ENCODE data around the gene TSKU. TPM values are rescaled to one million over a fixed set of nuclear protein-coding genes. Genes with fewer than 3 reads are reported as not detected.
"Not testable (repeated sequence)": the region's sequence is repeated elsewhere in the genome, so short reads cannot be mapped to it uniquely, and the experiment has no call there.

Gene TSKU
- total RNA-seq, 1 donor from 2014 or later: 57.9 TPM

DNA sequence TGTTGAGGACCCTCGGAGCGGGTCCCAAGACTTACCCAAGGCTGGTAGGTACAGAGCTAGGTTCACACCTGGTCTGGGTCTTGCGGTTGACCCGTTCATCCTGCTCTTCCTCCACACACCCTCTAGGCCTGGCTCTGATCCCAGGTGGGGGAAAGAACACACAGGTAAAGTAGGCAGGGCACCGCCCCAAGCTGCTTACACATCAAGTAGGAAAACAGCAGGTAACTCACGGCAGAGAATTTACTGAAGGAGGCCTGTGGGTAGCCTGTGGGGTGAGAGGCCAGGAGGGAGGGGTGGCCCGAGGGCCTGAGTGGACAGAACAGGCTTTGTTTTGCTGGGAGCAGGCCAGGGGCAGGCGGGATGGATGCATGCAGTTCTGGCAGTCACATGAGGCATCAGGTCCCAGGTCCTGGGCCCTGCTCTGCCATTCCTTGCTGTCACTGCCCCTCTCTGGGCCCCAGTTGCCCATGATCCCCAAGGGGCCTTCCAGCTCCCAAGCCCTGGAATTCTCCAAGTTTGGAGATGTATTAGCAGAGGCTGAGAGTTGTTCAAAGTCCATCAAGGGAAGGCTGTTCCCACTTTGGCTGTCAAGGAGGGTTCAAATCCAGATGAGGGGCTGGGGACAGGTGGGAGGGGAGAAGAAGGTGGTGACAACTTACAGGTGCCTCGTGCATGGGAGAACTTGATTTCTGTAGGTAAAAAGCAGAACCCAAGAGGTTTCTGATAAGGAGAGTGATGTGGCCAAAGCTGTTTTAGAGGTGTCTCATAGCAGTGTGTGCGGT is 5.7 kb downstream of the TSKU start:
- peaks cover 99% of the 10 kb centered on the region for H3K79me2 ChIP-seq (ENCODE audit: insufficient read depth, low read length)
- no peak overlapping the region for H3K4me2 ChIP-seq (ENCODE audit: low read length)
- no peak overlapping the region for H3K9ac ChIP-seq (ENCODE audit: low read length)
- no peak overlapping the region for H3K4me3 Mint-ChIP-seq (ENCODE audit: unreplicated experiment)
- peaks cover 61% of the 10 kb centered on the region for H3K4me1 Mint-ChIP-seq (ENCODE audit: low read depth, unreplicated experiment)
- H4K20me1 ChIP-seq (ENCODE audit: insufficient read depth, low read length): peaks cover 94% of the 10 kb centered on the region
- no peaks in the 10 kb centered on the region for H3K27me3 Mint-ChIP-seq (ENCODE audit: low read depth, unreplicated experiment)
- peak overlapping the region; percentile 41 for H3K27ac Mint-ChIP-seq (ENCODE audit: unreplicated experiment)
- H3K36me3 Mint-ChIP-seq (ENCODE audit: low read depth, unreplicated experiment): peaks cover 36% of the 10 kb centered on the region
- H3K27me3 ChIP-seq (ENCODE audit: insufficient read depth, low read length): no peaks in the 10 kb centered on the region
- peaks cover 2% of the 10 kb centered on the region for H3K9me3 ChIP-seq (ENCODE audit: insufficient read depth, low read depth, low read length)
- no peaks in the 10 kb centered on the region for H3K36me3 ChIP-seq (ENCODE audit: insufficient read depth, low read length)
- no peak overlapping the region for H3K27ac ChIP-seq (ENCODE audit: low read depth, low read length)
- peaks cover 13% of the 10 kb centered on the region for H3K9me3 Mint-ChIP-seq (ENCODE audit: unreplicated experiment)
- TF ChIP-seq CTCF (IDR thresholded peaks at IDR 0.05; ENCODE audit: insufficient read depth, low read depth, low read length) (no peak), EZH2 (IDR thresholded peaks at IDR 0.05; ENCODE audit: insufficient read depth, low read length) (no peak)
- FAIRE-seq (no peak), DNase-seq (ENCODE audit: low read depth) (no peak)
- H3K4me1 ChIP-seq (ENCODE audit: insufficient read depth, low read length): peaks cover 30% of the 10 kb centered on the region
- H2AFZ ChIP-seq (ENCODE audit: low read depth, low read length): no peak overlapping the region
- no peak overlapping the region for H3K4me3 ChIP-seq (ENCODE audit: insufficient read depth, low read depth, low read length)

DNA sequence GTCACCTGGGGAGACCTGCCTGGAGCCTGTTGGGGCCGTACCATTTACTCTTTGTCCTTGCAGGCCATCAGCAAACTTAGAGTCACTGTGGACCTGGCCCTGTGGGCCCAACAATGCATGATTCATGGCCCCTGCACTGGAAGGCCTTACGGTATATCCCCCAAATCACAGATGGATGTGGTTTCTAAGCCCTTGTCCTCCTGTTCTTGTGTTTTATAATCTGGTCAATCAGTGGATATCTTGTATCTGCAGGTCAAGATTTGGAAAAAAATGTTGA is 6.2 kb downstream of the TSKU start:
- peaks cover 34% of the 10 kb centered on the region for H3K4me1 ChIP-seq (ENCODE audit: insufficient read depth, low read length)
- H3K9me3 ChIP-seq (ENCODE audit: insufficient read depth, low read depth, low read length): peaks cover 2% of the 10 kb centered on the region
- H3K36me3 ChIP-seq (ENCODE audit: insufficient read depth, low read length): no peaks in the 10 kb centered on the region
- Mint-ChIP-seq H3K9me3 (ENCODE audit: unreplicated experiment) (peaks cover 13% of the 10 kb centered on the region), H3K36me3 (ENCODE audit: low read depth, unreplicated experiment) (peaks cover 36% of the 10 kb centered on the region), H3K27me3 (ENCODE audit: low read depth, unreplicated experiment) (no peaks in the 10 kb centered on the region), H3K4me1 (ENCODE audit: low read depth, unreplicated experiment) (peaks cover 66% of the 10 kb centered on the region), H3K27ac (ENCODE audit: unreplicated experiment) (peak overlapping the region; percentile 41), H3K4me3 (ENCODE audit: unreplicated experiment) (no peak overlapping the region)
- DNase-seq (ENCODE audit: low read depth): no peak
- H4K20me1 ChIP-seq (ENCODE audit: insufficient read depth, low read length): peaks cover 99% of the 10 kb centered on the region
- no peaks in the 10 kb centered on the region for H3K27me3 ChIP-seq (ENCODE audit: insufficient read depth, low read length)
- H3K4me2 ChIP-seq (ENCODE audit: low read length): no peak overlapping the region
- no peak overlapping the region for H3K27ac ChIP-seq (ENCODE audit: low read depth, low read length)
- no peak overlapping the region for H2AFZ ChIP-seq (ENCODE audit: low read depth, low read length)
- H3K9ac ChIP-seq (ENCODE audit: low read length): no peak overlapping the region
- TF ChIP-seq CTCF (IDR thresholded peaks at IDR 0.05; ENCODE audit: insufficient read depth, low read depth, low read length) (no peak), EZH2 (IDR thresholded peaks at IDR 0.05; ENCODE audit: insufficient read depth, low read length) (no peak)
- FAIRE-seq: no peak
- H3K79me2 ChIP-seq (ENCODE audit: insufficient read depth, low read length): peaks cover 99% of the 10 kb centered on the region
- H3K4me3 ChIP-seq (ENCODE audit: insufficient read depth, low read depth, low read length): no peak overlapping the region

DNA sequence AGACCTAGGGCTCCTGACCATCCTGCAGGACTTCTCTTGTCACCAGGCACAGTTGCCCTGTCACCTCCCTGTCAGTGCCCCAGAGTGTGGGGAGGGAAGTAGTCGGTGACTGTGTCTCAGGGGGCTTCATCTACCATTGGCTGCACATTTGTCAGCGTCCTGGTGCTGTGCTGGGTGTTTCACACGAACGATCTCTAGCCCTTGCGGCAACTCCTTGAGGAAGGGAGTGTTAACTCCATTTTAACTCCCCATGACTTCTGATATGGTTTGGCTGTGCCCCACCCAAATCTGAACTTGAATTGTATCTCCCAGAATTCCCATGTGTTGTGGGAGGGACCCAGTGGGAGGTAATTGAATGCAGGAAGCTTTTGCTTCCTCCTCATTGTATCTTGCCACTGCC is 7.1 kb downstream of the TSKU start:
- no peak overlapping the region for H3K9ac ChIP-seq (ENCODE audit: low read length)
- no peak for TF ChIP-seq EZH2 (IDR thresholded peaks at IDR 0.05; ENCODE audit: insufficient read depth, low read length)
- no peak for TF ChIP-seq CTCF (IDR thresholded peaks at IDR 0.05; ENCODE audit: insufficient read depth, low read depth, low read length)
- peaks cover 99% of the 10 kb centered on the region for H3K79me2 ChIP-seq (ENCODE audit: insufficient read depth, low read length)
- no peak for DNase-seq (ENCODE audit: low read depth)
- no peaks in the 10 kb centered on the region for H3K36me3 ChIP-seq (ENCODE audit: insufficient read depth, low read length)
- no peak overlapping the region for H3K27ac Mint-ChIP-seq (ENCODE audit: unreplicated experiment)
- H3K9me3 ChIP-seq (ENCODE audit: insufficient read depth, low read depth, low read length): peaks cover 2% of the 10 kb centered on the region
- H3K4me1 Mint-ChIP-seq (ENCODE audit: low read depth, unreplicated experiment): peaks cover 64% of the 10 kb centered on the region
- H3K27ac ChIP-seq (ENCODE audit: low read depth, low read length): no peak overlapping the region
- H3K36me3 Mint-ChIP-seq (ENCODE audit: low read depth, unreplicated experiment): peaks cover 36% of the 10 kb centered on the region
- peaks cover 100% of the 10 kb centered on the region for H4K20me1 ChIP-seq (ENCODE audit: insufficient read depth, low read length)
- peaks cover 13% of the 10 kb centered on the region for H3K9me3 Mint-ChIP-seq (ENCODE audit: unreplicated experiment)
- no peak overlapping the region for H3K4me3 Mint-ChIP-seq (ENCODE audit: unreplicated experiment)
- no peaks in the 10 kb centered on the region for H3K27me3 Mint-ChIP-seq (ENCODE audit: low read depth, unreplicated experiment)
- H3K4me2 ChIP-seq (ENCODE audit: low read length): no peak overlapping the region
- H3K4me3 ChIP-seq (ENCODE audit: insufficient read depth, low read depth, low read length): no peak overlapping the region
- no peak overlapping the region for H2AFZ ChIP-seq (ENCODE audit: low read depth, low read length)
- peaks cover 25% of the 10 kb centered on the region for H3K4me1 ChIP-seq (ENCODE audit: insufficient read depth, low read length)
- FAIRE-seq: no peak
- H3K27me3 ChIP-seq (ENCODE audit: insufficient read depth, low read length): no peaks in the 10 kb centered on the region

DNA sequence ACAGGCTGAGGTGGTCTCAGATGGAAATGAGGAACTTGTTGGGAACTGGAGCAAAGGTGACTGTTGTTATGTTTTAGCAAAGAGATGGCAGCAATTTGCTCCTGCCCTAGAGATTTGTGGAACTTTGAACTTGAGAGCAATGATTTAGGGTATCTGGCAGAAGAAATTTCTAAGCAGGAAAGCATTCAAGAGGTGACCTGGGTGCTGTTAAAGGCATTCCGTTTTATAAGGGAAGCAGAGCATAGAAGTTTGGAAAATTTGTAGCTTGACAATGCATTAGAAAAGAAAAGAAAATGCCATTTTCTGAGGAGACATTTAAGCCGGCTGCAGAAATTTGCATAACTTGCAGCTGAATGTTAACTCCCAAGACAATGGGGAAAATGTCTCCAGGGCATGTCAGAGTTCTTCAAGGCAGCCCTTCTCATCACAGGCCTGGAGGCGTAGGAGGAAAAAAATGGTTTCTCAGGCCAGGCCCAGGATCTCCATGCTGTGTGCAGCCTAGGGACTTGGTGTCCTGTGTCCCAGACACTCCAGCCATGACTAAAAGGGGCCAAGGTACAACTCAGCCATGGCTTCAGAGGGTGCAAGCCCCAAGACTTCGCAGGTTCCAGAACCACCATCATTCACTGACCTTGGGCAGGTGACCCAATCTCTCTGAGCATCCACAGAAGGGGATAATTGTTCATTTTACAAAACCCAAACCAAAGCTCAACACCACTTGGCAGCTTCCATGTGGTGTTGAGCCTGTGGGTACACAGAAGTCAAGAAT is 8.0 kb downstream of the TSKU start:
- not testable (repeated sequence) for H3K27me3 Mint-ChIP-seq (ENCODE audit: low read depth, unreplicated experiment); H3K36me3 ChIP-seq (ENCODE audit: insufficient read depth, low read length); H3K27ac ChIP-seq (ENCODE audit: low read depth, low read length); H3K9me3 ChIP-seq (ENCODE audit: insufficient read depth, low read depth, low read length); FAIRE-seq; H2AFZ ChIP-seq (ENCODE audit: low read depth, low read length); H3K27me3 ChIP-seq (ENCODE audit: insufficient read depth, low read length); H3K4me3 ChIP-seq (ENCODE audit: insufficient read depth, low read depth, low read length); H3K9ac ChIP-seq (ENCODE audit: low read length); H3K4me3 Mint-ChIP-seq (ENCODE audit: unreplicated experiment); H3K27ac Mint-ChIP-seq (ENCODE audit: unreplicated experiment); DNase-seq (ENCODE audit: low read depth)
- Mint-ChIP-seq H3K9me3 (ENCODE audit: unreplicated experiment) (peaks cover 13% of the 10 kb centered on the region), H3K4me1 (ENCODE audit: low read depth, unreplicated experiment) (peaks cover 55% of the 10 kb centered on the region), H3K36me3 (ENCODE audit: low read depth, unreplicated experiment) (peaks cover 40% of the 10 kb centered on the region)
- peaks cover 24% of the 10 kb centered on the region for H3K4me1 ChIP-seq (ENCODE audit: insufficient read depth, low read length)
- H4K20me1 ChIP-seq (ENCODE audit: insufficient read depth, low read length): peaks cover 100% of the 10 kb centered on the region
- H3K4me2 ChIP-seq (ENCODE audit: low read length): peak overlapping the region; percentile 66
- H3K79me2 ChIP-seq (ENCODE audit: insufficient read depth, low read length): peaks cover 99% of the 10 kb centered on the region
